ENCODE results near the gene DMRTC2. TPM values are rescaled to one million over a fixed set of nuclear protein-coding genes. Genes with fewer than 3 reads are reported as not detected.
"Not testable (repeated sequence)": the region's sequence is repeated elsewhere in the genome, so short reads cannot be mapped to it uniquely, and the experiment has no call there.

The DMRTC2 gene
- polyA plus RNA-seq, 12 donors, result not detected

- no peak for DNase-seq
These were observed 26.9 kb downstream of the DMRTC2 start for GRCh38 chr19:41871573-41872383.

GRCh38 chr19:41872384-41872774, 27.5 kb downstream of the DMRTC2 start:
- DNase-seq, result no peak

- no peak for DNase-seq
These were observed 28.2 kb downstream of the DMRTC2 start for GRCh38 chr19:41872775-41873647.

GRCh38 chr19:41875973-41876372, 31.1 kb downstream of the DMRTC2 start:
- DNase-seq, result not testable (repeated sequence)

- no peak for DNase-seq
These were observed 32.3 kb downstream of the DMRTC2 start, which contains the start of gene CD79A for GRCh38 chr19:41876847-41877832. Gene CD79A, plus strand, starts transcription at chr19:41877279. Its CDS starts 26 bp downstream, at chr19:41877305.

GRCh38 chr19:41877916-41878905, 33.4 kb downstream of the DMRTC2 start:
- DNase-seq, result no peak

GRCh38 chr19:41879080-41879479, 34.2 kb downstream of the DMRTC2 start:
- no peak for DNase-seq

- DNase-seq, result no peak
These were observed 35.0 kb downstream of the DMRTC2 start for GRCh38 chr19:41879670-41880328.

GRCh38 chr19:41880329-41880708, 35.5 kb downstream of the DMRTC2 start:
- no peak for DNase-seq

- no peak for DNase-seq
These were observed 38.0 kb downstream of the DMRTC2 start, which contains the start of gene ARHGEF1 for GRCh38 chr19:41882568-41883462. Gene ARHGEF1, plus strand, starts transcription at chr19:41883184. Its CDS starts 4,899 bp downstream, at chr19:41888083.

- DNase-seq, result no peak
These were observed 38.6 kb downstream of the DMRTC2 start for GRCh38 chr19:41883463-41883820.

GRCh38 chr19:41883821-41884733, 39.2 kb downstream of the DMRTC2 start:
- peak; percentile 92 for DNase-seq

GRCh38 chr19:41886761-41887710, 42.2 kb downstream of the DMRTC2 start:
- DNase-seq, result no peak

GRCh38 chr19:41887711-41888382, 43.0 kb downstream of the DMRTC2 start:
- DNase-seq, result no peak

GRCh38 chr19:41888926-41889325, 44.1 kb downstream of the DMRTC2 start:
- no peak for DNase-seq

GRCh38 chr19:41889896-41890295, 45.1 kb downstream of the DMRTC2 start:
- DNase-seq, result no peak
